Measurements from ENCODE around the gene PAK1.
"Not testable (repeated sequence)": the region's sequence is repeated elsewhere in the genome, so short reads cannot be mapped to it uniquely, and the experiment has no call there.

PAK1 gene

DNA sequence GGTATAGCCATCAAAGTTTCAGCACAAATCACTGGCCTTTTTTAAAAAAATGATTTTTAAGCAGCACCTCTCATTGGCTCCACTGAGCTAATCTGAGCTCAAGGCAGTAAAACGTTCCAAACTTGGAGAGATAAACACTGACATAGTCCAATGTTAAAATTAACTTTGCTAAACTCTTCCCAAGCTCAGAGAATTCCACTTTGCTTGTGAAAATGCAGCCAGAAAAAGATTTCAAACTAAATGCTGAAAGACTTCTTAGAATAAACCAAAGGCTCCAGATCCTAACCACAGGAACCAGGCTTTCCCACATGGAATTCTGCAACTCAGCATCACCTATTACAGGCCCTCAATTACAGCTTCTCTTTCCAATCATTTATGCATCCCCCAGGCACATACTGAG, 87.7 kb downstream of the PAK1 start:
- ChIA-PET CTCF (interaction anchor here (0.7 to 2.1 kb wide), 3 partner anchors 13 to 191 kb away, joined by 3 to 6 read pairs (median 4); no protein-coding TSS in a partner anchor), POLR2A (no interaction called here)
- DNase-seq (ENCODE audit: low read depth, low spot score) = no peak
- no peak overlapping the region for H3K4me3 ChIP-seq (ENCODE audit: low read depth, low read length)
- TF ChIP-seq, protein P1, sequence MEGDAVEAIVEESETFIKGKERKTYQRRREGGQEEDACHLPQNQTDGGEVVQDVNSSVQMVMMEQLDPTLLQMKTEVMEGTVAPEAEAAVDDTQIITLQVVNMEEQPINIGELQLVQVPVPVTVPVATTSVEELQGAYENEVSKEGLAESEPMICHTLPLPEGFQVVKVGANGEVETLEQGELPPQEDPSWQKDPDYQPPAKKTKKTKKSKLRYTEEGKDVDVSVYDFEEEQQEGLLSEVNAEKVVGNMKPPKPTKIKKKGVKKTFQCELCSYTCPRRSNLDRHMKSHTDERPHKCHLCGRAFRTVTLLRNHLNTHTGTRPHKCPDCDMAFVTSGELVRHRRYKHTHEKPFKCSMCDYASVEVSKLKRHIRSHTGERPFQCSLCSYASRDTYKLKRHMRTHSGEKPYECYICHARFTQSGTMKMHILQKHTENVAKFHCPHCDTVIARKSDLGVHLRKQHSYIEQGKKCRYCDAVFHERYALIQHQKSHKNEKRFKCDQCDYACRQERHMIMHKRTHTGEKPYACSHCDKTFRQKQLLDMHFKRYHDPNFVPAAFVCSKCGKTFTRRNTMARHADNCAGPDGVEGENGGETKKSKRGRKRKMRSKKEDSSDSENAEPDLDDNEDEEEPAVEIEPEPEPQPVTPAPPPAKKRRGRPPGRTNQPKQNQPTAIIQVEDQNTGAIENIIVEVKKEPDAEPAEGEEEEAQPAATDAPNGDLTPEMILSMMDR (IDR thresholded peaks at IDR 0.05; ENCODE audit: insufficient read depth, low read length, missing control alignments) = no peak

DNA sequence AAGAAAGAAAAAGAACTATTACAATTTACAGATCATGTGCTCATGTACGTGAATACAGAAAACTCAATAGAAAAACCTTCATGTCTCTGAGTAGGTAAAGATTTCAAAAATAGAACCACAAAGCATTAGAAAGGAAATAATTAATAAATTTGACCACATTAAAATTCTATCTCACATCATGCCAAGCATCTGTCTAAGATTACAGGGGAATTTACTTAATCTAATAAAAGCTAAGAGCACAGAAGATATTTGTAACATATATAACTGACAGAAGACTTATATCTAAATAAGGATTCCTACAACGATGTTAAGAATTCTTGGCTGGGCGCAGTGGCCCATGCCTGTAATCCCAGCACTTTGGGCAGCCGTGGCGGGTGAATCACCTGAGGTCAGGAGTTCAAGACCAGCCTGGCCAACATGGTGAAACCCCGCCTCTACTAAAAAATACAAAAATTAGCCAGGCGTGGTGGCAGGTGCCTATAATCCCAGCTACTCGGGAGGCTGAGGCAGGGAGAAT, 88.6 kb downstream of the PAK1 start:
- H3K4me3 ChIP-seq (ENCODE audit: low read depth, low read length); POLR2A ChIA-PET; DNase-seq (ENCODE audit: low read depth, low spot score): not testable (repeated sequence)
- CTCF ChIA-PET = interaction anchor here (1.4 to 2.1 kb wide), 2 partner anchors 14 to 190 kb away, joined by 4 to 6 read pairs; no protein-coding TSS in a partner anchor

DNA sequence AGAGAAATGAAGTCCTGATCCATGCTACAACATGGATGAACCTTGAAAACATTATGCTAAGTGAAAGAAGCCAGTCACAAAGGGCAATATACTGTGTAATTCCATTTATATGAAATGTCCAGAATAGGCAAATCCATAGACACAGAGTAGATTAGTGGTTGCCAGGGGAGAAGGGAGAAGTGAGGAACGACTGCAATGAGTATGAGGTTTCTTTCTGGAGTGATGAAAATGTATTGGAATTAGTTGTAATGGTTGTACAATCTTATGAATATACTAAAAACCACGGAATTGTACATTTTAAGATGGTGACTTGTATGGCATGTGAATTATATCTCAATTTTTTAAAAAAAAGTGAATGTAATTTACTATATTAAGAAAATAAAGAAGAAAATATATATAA, 89.3 kb downstream of the PAK1 start:
- POLR2A ChIA-PET = no interaction called here
- DNase-seq (ENCODE audit: low read depth, low spot score) = no peak
- no peak overlapping the region for H3K4me3 ChIP-seq (ENCODE audit: low read depth, low read length)
- CTCF ChIA-PET = no interaction called here
- TF ChIP-seq, protein P1 (IDR thresholded peaks at IDR 0.05; ENCODE audit: insufficient read depth, low read length, missing control alignments) = no peak

DNA sequence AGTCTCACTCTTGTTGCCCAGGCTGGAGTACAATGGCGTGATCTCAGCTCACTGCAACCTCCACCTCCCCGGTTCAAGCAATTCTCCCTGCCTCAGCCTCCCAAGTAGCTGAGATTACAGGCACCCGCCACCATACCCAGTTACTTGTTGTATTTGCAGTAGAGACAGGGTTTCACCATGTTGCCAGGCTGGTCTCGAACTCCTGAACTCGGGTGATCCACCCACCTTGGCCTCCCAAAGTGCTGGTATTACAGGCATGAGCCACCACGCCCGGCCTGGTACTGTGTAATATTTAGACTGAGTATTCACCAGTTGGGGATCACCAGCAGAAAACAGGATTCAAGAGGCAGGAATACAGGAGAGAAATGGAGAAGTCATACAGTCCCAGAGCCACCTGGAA, 90.5 kb downstream of the PAK1 start:
- CTCF ChIA-PET; H3K4me3 ChIP-seq (ENCODE audit: low read depth, low read length); POLR2A ChIA-PET; DNase-seq (ENCODE audit: low read depth, low spot score): not testable (repeated sequence)

DNA sequence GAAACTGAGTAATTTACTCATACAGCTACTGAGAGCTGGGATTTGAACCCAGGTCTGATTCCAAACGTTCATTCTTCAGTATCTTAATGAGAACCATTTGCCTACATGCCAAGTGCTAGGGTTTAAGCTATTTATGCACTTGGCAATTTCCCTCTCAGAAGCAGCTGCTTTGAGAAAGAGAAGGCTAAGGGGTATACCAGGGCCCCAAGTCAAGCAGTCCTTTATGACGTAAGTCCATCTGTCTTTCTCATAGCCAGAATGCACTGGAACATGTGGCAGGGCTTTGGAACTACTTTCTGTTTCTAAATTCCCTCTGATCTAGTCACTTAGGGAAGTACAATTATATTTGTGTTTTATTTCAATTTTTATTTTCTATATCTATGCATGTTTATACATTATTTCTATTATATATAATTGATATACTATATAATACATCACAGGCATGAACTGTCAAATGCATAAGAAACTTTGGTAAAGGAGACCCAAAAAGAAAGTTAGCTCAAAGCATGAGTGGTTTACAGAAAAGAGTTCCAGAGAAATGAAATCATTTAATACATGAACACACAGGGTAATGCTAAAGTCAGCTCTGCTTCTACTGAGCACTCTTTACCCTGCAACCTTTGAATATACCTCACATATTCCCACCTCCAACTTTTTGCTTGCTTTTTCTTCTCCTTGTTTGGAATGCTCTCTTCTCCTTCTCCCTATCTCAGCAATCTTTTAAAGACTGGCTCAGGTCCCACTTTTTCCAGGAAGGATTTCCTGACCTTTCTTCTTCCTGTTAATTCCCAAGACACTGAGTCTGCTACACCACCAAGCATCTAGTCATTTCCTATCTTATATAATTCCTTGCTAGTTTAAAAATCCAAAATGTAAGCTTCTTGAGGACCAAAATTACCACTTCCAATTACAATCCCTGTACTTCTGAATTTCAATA, 91.9 kb downstream of the PAK1 start:
- peak; percentile 52 for DNase-seq (ENCODE audit: low read depth, low spot score)
- TF ChIP-seq, protein P1 (IDR thresholded peaks at IDR 0.05; ENCODE audit: insufficient read depth, low read length, missing control alignments) = no peak
- no peak overlapping the region for H3K4me3 ChIP-seq (ENCODE audit: low read depth, low read length)
- CTCF ChIA-PET = interaction anchor here (0.6 to 1.3 kb wide), 4 partner anchors 11 to 185 kb away, joined by 3 to 4 read pairs (median 3); no protein-coding TSS in a partner anchor
- POLR2A ChIA-PET = no interaction called here

DNA sequence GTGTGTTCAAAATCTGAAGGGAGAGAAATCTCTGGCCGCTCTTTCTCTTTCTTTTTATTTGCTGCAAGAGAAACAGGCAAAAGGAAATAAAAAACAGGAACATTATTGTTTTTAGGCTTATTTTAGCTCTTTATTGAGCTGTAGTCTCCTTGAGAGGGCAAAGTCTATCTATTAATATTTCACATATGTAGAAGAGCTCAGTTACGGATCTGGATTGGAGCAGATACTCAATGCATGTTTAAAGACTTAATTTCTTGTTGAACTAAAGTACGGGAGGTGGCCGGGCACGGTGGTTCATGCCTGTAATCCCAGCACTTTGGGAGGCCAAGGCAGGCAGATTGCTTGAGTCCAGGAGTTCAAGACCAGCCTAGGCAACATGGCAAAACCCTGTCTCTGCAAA, 94.0 kb downstream of the PAK1 start:
- ChIA-PET POLR2A (no interaction called here), CTCF (no interaction called here)
- TF ChIP-seq, protein P1 (IDR thresholded peaks at IDR 0.05; ENCODE audit: insufficient read depth, low read length, missing control alignments) = no peak
- no peak for DNase-seq (ENCODE audit: low read depth, low spot score)
- no peak overlapping the region for H3K4me3 ChIP-seq (ENCODE audit: low read depth, low read length)

DNA sequence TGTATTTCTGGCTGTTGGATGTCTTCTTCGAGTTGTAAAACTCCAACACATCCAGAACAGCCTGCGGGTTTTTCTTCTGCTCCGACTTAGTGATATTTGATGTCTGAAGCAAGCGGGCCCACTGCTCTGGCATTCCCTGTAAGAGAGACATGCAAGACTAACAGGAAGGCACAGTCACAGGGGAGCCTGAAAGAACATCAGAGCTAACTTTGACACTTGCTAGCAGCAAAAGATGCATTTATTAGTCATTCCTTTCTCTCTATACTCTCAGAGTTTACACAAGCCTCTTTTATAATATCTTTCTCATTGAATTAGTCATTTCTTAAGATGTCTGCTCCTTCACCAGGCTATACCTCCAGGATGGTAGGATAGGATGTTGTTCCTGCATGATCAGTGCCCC, 94.6 kb downstream of the PAK1 start:
- TF ChIP-seq, protein P1 (IDR thresholded peaks at IDR 0.05; ENCODE audit: insufficient read depth, low read length, missing control alignments) = no peak
- DNase-seq (ENCODE audit: low read depth, low spot score) = no peak
- ChIA-PET CTCF (no interaction called here), POLR2A (no interaction called here)
- H3K4me3 ChIP-seq (ENCODE audit: low read depth, low read length) = no peak overlapping the region

Measured in AG04449 (cell line).